IMR-90 (cell line): ENCODE measurements around the gene TRAF3IP1. TPM values are rescaled to one million over a fixed set of nuclear protein-coding genes. Genes with fewer than 3 reads are reported as not detected.

Source experiments
- CTCF ChIP-seq: conservative IDR thresholded peaks from 2 replicates; pipeline ENCODE4 v1.5.1; 2012; ENCODE audit warnings: mild to moderate bottlenecking, low read depth, low read length, improper control_type of control experiment
- polyA plus RNA-seq, 3 experiments: library from polyadenylated mRNA; depleted of rRNA; stranded (reverse); fragments of >200 nt; gene quantifications; 2 replicates each; pipeline ENCODE4 v1.2.3, GENCODE V29; 2012; ENCODE audit warnings: low replicate concordance in 1 of 3
- total RNA-seq: library from RNA; depleted of rRNA; stranded (reverse); fragments of >200 nt; gene quantifications from 2 replicates; pipeline ENCODE4 v1.2.3, GENCODE V29; 2012

The TRAF3IP1 gene
- total and polyA plus RNA-seq, 2 of the 4 experiments (the other 2 are of a cell fraction): 5.9 to 8.3 TPM

GRCh38 chr2:238433941-238434845 is 113.9 kb downstream of the TRAF3IP1 start (continued):
- TF ChIP-seq CTCF: no peak
